ENCODE results near the gene PPM1L.
A peak's percentile ranks its signal among the peaks of the same experiment; 100 is the strongest.
"Not testable (repeated sequence)": the region's sequence is repeated elsewhere in the genome, so short reads cannot be mapped to it uniquely, and the experiment has no call there.

PPM1L gene

DNA sequence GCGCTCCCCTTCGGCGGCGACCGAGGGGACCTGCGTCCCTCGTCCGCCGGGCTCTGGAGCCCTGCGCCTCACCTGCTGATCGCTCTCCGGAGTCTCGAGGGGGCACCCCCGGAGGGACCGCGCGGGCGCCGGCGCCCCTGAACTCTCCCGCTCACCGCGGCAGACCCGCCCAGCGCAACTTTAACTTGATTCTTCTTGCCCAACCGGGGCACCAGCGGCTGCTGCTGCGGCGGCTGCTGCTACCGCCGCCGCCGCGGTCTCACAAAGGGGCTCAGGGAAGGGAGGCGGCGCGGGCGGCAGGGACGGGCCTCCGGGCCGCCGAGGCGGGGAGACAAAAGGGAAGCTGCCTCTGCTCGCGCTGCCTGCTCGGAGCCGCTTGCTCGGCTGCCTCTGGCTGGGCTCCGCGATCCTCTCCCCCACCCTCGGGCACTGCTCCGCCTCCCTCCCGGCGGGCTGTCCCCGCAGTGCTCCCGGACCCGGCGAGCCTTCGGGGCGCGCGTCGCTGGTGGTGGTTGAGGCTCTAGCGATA, at the start of gene PPM1L:
Gene PPM1L (plus strand): TSS at position 456 of the 529 bp plus-strand sequence.
- DNase-seq = peak; percentile 50

DNA sequence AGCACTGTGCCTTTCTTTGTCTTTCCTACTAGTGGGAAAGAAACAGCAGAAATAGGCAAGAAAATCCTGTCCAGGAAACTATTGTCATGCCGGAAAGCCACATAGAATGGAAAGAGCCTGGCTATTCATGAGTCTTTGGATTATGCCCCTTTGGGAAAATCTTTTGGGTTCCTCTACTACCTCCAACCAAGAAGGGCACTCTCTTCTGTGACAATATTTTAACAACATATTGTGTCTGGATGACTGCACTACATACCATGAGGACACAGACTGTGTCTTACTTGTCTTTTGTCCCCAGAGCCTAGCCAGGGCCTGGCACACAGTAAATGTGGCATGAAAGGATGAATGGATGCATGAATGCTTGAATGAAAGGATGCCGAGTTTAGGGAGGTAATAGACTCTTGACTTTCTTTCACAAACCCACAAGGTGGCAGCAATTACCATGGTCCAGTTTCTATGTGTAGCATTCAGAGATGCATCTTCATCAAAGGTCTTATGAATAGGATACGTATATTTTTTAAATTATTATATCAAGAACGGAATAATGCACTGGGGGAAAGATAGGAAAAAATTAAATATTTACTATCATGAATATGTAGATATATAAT, 48.7 kb upstream of the PPM1L start:
- DNase-seq = no peak

DNA sequence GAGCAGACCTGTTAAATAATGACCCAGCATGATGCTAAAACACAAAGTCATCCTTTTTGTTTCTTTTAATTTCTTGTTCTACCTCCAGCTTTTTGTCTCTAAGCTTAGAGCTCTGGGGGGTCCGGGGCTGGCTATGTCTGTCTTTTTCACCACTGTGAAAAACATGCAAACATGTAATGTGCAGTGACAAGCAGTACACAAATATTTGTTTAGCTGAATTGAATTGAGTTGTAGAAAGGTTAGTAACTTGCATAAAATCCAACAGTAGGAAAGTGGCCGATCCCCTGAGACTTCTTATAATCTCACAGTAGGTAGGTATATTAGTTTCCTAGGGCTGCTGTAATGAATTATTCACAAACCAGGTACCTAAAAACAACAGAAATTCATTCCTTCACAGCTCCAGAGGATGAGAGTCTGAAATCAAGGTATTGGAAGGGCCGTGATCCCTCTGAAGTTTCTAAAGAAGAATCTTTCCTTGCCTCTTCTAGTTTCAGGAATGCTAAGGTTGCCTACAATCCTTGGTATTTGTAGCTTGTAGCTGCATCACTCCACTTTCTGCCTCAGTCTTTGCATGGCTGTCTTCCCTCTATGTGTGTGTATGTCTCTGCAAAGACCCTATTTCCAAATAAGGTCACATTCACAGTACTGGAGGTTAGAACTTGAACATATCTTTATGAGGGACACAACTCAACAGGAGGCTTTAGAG, 46.4 kb upstream of the PPM1L start:
- DNase-seq = no peak

DNA sequence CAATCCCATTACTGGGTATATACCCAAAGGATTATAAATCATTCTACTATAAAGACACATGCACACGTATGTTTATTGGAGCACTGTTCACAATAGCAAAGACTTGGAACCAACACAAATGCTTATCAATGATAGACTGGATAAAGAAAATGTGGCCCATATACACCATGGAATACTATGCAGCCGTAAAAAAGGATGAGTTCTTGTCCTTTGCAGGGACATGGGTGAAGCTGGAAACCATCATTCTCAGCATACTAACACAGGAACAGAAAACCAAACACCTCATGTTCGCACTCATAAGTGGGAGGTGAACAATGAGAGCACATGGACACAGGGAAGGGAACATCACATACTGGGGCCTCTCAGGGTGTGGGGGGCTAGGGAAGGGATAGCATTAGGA, 42.9 kb upstream of the PPM1L start:
- DNase-seq = not testable (repeated sequence)

DNA sequence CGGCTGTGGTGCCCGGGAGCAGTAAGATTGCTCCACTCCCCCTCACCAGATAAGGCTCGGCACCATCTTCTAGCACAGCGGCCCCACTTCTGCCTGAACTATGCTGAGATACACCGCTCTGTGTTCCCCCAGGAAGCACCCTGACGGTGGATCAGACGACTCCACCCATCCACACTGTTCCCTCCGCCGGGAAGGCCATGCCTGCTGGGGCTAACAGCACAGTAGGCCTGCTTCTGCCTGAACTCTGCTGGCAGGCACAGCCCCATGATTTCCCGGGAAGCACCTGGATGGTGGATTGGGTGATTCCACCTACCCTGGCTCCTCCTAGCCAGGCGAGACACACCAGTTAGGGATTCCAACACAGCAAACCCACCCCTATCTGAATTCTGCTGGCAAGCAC, 36.3 kb upstream of the PPM1L start:
- no peak for DNase-seq

DNA sequence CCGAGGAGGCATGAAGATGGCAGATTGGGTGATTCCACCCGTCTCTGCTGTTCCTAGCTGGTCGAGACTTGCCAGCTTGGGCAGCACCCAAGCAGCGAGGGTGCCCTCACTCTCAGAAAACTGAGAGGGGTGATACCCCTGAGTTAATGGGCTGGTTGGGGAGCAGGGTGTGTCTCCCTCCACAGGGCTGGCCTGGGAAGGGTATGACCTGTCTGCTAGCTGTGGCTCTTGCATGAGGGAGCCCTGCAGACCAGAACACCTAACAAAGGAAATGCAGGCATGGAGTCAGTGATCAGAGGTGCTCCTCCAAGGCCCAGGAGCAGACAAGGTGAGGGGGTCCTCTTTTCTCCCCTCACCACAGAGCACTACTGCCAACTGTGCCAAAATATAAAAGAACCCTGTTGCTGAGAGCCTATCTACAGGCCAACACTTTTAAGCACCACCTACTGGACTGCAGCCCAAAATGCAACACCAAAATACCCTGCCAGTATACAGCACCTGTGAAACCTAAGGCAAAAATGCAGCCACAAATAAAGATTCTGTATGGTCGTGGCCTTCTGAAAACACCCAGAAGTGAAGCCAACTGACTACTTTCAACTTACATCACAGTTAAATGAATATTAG, 35.8 kb upstream of the PPM1L start:
- DNase-seq = no peak

DNA sequence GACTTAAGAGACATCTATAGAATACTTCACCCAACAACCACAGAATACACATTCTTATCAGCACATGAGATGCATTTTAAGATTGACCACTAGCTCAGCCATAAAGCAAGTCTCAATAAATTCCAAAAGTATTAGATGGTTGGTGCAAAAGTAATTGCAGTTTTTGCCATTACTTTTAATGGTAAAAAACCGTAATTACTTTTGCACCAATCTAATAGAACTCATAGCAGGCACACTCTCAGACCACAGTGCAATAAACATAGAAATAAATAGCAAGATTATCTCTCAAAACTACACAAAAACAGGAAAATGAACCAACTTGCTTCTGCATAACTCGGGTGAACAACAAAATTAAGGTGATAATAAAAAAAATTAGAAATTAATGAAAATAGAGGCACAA, 33.7 kb upstream of the PPM1L start:
- DNase-seq = no peak

DNA sequence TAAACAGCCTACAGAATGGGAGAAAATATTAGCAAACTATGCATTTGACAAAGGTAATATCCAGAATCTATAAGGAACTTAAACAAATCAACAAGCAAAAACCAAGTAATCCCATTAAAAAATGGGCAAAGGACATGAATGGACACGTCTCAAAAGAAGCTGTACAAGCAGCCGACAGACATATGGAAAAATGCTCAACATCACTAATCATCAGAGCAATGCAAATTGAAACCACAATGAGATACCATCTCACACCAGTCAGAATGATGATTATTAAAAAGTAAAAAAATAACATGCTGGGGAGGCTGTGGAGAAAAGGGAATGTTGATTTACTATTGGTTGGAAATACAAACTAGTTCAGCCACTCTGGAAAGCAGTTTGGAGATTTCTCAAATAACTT, 30.7 kb upstream of the PPM1L start:
- DNase-seq = no peak

DNA sequence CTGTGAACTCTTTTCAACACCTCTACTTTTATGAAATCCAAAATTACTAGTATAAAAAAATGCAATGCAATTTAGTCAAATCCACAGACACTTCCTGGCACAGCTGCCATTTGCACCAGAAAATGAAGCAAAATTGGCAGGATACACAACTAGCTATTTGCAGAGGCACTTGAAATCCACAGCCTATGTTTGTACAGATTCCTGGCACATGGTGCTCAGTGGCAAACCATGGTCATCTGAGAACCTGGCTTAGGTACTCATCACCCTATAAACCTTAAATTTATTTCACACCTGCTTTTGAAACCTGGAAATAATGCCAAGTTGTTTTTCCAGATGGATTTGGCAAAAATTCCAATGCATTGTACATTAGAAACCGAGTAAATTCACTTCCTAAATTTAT, 20.2 kb upstream of the PPM1L start:
- DNase-seq = no peak

DNA sequence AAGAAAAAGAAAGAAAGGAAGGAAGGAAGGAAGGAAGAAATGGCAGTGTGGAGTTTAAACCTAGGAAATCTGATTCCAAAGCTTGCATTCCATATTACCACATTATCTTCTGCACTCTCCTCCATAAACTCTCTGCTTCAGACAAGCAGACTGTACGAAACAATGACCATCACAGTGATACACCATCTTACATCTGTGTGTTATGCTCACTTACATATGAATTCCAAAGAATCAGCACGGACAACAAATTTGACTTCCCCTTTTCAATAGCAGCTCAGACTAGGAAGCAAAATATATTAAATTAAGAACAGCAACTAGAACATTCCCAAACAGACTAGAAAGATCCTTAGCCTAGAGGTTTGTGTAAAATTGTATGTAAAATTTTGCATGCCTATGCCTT, 18.0 kb upstream of the PPM1L start:
- no peak for DNase-seq

DNA sequence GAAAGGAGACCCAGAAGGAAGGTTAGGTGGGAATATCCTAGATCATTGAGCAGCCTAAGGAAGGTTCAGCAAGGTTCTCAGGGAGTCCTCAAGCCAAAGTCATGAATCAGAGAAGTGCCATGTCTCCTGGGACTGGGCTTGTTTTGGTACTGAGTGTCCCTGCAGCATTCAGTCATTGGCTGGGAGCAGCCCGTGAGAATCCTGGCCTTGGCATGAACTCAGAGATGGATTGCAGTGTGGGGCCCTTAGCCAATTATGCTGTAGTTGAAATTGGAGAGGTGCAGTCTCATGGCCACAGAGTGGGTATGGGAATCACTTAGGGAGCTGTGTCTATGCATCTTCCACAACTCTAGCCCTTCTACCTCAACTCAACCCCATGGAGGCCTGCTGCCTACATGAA, 17.0 kb upstream of the PPM1L start:
- DNase-seq = no peak

DNA sequence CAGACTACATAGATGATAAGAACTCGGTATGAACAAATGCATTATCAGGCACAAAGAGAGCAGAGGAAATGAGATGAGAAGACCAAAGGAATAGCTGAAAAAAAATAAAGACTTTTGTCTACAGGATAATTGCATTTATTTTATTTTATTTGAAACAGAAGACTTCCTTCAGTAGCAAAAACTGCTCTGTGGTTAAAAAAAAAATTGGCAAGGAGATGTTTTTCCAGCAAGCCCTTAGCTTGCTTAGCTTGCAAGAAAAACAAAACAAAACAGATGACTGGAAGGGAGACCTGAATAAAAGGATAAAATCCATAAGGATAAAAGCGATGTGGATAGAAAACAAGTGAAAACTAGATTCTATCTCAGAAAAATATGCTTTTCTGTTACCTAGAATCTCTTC, 9.1 kb upstream of the PPM1L start:
- no peak for DNase-seq

DNA sequence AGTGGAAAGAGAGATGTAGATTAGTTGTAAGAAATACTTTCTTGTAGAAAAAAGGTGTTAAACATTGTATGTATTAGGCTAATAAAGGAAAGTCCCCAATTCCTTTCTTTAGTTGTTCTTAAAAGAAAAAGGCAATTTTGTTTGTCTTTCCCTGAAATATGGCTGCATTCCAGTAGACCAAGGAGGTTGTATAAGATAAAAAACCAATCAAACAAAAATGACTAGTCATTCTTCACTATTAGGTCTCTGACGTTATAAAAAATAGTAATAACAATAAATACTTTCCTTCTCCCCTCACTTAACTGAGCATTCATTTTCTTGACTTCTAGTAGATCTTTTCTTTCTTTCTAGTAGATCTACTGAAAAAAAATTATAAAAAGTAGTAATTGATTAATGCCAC, 8.6 kb upstream of the PPM1L start:
- DNase-seq = no peak

DNA sequence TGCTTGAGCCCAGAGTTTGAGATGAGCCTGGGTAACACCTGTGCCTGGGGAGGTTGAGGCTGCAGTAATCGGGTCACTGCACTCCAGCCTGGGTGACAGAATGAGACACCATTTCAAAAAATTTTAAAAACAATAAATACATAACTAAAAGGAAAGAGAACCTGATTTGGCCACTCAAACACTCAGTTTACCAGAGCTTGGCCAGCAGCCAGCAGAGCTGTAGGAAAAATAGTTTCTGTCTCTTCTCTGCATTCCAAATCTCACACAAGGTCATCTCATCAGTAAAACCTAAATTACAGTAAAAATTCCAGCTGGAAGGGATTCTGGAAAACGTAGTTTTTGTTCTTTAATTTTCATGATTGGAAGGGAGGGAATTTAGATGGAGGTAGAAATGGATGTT, 7.8 kb upstream of the PPM1L start:
- DNase-seq = no peak

DNA sequence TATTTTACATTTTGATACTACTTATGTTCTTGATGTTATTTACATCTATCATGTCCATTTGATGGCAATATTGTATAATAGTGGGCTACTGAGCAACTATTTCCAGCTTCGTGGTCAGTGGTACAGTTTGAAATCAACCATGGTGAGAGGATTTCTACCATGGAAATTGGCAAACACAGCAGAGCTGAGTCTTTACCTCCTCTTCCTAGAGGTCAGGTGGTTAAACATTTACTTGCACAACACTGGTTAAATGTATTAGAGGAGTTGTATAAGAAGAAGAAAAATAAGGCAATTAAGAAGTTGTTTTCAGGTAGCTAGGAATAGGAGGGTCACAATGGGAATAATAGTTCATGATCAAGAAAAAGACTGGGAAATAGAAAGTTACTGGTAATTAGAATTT, 7.2 kb upstream of the PPM1L start:
- DNase-seq = no peak

DNA sequence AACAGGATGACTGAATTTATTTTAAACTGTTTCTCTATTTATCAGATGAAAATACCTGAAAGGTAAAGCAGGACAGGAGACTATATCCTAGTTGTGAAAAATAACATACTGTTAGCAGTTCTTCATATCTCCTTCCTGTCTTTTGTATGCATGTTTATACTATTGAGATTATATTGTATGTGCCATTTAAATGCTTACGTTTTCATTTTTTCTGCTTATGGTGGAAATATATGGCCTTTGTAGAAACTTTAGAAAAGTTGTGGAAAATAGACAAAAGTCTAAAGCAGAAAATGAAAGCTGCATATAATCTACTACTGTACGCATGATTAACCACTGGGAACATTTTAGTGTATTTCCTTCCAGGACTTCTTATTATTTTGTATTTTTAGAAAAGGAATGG, 2.1 kb upstream of the PPM1L start:
- DNase-seq = no peak

DNA sequence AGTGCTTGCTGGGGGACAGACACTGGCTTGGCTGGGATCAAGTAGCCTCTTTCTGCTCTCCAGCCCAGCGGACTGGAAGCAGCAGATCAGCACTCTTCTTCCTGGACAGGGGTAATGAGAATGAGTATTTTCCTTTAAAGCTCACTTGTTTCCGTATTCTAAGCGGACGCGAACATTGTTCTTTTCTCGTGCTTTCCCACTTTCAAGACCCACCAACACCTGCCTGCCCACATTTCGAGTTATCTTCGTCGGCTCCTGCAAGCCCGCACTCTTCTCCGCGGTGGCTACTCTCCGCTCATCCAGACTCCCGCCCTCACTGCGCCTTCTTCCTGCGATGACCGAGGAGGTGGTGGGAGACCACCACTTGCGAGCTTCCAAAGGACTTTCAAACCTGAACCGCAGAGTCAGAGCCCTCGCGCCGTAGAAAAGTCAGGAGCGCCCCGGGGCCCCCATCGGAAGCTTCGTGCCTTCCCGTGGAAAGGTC, 1.6 kb upstream of the PPM1L start:
- peak; percentile 10 for DNase-seq

DNA sequence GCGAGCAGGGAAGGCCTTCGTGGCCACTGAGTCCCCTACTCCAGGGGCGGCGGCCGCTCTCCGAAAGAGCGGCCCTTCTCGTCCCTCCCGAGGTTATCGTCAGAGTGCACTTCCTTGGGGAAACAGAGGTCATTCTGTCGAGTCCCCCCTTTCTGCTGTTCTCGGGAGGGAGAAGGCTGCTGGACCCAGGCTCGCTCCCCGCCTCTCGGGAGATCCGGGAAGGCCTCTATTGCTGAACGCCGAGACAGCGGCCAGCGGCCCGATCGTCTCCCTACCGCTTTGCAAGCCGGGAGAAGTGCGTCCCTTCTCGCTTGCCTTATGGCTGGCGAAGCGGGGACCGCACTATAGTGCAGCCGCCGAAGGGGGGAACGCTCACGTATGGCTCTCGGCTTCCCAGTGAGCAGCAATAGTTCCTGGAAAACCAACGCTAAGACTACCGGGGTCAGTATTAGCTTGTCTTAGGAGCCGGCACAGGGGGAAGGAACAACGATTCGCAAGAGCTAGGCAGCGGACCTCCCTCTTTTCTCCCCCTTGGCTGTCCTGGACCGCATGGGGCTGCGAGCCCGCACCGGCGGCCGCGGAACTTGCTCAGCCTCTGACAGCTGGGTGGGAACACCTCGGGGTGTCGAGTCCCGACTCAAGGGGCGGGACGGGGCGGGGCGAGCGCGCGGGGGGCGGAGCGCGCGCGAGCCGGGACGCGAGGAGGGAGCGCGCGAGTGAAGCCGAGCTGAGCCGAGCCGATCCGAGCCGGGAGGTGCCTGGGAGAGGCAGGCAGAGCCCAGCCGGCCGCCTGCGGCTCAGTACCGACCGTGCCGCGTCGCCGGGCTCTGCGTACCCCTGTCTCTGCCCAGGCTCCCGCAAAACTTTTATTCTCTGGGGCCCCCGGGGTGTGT, 930 bp upstream of the PPM1L start:
- peak; percentile 89 for DNase-seq

DNA sequence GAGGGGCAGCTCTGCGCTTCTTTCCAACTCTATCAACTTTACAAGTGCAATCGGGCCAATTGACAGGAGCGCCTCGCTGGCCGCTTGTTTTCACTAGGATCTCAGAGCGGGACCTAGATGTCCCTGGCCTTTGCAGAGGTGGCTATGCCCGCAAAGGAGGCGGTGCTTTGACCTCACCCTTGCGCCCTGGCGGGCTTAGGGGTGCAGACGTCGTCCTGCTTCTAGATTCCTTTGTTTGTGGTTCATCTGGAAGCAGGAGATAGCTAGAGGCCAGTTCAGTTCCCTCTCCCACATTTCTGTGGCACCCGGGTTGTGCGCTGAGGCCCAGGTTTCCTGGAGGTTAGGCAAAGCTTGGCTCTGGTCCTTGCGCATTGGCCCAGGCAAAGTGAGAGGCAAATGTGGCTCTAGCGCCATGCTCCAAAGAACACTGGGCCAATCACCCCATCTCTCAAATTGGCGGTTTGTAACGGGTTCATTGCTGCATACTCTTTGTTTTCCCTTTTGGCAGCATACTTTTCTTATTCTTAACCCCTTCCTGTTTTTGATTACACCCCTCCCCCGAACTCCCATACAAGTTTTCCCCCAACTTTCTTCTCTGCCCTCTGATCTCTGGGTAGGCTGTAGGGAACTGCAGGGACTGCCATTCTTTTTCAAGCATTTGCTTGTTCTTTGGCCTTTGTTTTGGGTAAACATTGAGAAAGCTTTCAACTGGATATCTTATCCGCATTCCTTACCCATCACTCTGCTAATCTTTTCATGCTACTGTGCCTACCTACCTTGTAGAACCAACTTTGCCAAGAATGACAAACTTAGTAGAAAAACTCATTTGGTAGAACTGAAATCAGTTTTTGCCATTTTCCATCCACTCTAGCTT, 1.4 kb downstream of the PPM1L start:
- no peak for DNase-seq

DNA sequence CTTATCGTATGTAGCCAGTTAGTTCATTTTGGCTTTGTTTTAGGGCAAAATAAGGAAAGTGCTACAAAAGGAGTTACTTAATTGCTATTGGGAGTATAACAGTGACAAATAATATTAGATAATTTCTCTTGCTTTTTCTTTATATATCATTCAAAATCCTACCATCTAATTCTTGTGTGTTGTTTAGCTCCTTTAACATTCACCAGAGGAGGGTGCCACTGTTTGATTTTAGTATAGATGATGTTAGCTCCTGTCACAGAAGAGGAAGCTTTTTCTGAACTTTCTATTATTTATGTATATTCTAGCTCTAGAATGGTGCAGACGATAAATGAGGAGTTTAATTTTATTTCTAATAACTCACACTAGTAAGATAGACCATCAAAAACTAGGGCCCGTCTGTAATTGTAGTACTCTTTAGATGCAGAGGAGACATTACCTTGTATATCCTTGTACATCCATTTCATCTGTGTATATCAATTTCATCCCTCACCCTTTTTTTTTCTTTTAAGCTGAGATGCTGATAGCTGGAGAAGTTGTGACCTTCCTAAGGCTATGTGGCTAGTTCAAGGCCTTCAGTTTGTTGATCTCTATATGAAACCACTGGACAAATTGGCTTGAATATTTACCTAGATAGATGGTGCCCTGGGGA, 3.0 kb downstream of the PPM1L start:
- no peak for DNase-seq

DNA sequence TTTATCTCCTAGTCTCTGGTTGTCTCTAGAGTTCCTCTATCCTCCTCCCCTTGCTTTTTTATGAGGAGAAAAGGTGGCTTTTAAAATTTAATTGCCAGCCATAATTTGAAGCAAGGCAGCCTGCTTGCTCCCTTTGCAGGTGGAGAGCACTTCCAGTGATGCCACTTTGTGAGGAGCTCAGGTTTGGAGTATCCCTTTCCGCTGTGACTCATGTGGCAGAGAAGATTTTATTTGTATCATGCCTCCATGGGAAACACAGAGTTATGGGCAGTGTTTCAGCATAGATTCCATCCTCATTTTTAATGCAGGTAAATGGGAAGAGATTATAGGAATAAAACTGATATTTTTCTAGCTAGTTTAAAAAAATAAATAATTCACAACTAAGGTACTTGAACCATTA, 7.0 kb downstream of the PPM1L start:
- no peak for DNase-seq

DNA sequence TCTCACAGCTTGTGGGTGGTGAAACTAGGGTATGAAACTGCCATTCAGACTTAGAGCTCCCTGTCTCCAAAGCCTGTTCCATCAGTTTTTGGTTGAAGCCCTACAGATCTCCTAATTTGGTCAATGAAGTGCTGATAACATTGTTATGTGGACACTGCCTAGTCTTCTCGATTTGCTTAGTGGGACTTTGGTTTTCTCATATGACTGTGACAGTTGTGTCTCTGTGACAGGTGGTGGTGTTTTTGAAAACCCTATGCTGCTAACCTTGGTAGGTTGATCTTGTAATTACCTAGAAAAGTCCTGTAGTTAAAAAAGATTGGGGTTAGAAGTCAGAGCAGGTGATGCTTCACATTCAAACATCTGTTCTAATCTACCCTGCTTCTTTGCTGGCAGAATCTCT, 9.2 kb downstream of the PPM1L start:
- DNase-seq = no peak

All from activated effector memory CD4-positive, alpha-beta T cell treated with Interleukin-2 at 50 U/mL for 16 hours (primary cell).